HepG2 (cell line): ENCODE data around the gene SUMO1. TPM values are rescaled to one million over a fixed set of nuclear protein-coding genes. Genes with fewer than 3 reads are reported as not detected.
A peak's percentile ranks its signal among the peaks of the same experiment; 100 is the strongest.

ENCODE experiments used
- ELF4 ChIP-seq: sonication (generic); formaldehyde crosslinking; IDR thresholded peaks from 2 replicates; pipeline ENCODE4 v1.5.0; 2020; ENCODE audit warnings: missing genetic modification reagents, mild to moderate bottlenecking, moderate library complexity, borderline replicate concordance
- FOSL1 ChIP-seq: sonication (generic); formaldehyde crosslinking; IDR thresholded peaks from 2 replicates; pipeline ENCODE4 v1.9.0; 2021; ENCODE audit warnings: missing genetic modification reagents, borderline replicate concordance
- HNRNPLL ChIP-seq: fragments of 200-400 bp; formaldehyde crosslinking; IDR thresholded peaks from 2 replicates; pipeline ENCODE4 v1.6.1; 2017; ENCODE audit warnings: mild to moderate bottlenecking, low read depth, low read length; ENCODE audit not compliant: poor library complexity, severe bottlenecking
- MTF2 ChIP-seq: sonication (generic); formaldehyde crosslinking; IDR thresholded peaks from 2 replicates; pipeline ENCODE4 v1.5.0; 2020; ENCODE audit warnings: missing genetic modification reagents, borderline replicate concordance
- SOX5 ChIP-seq: IDR thresholded peaks from 2 replicates; pipeline ENCODE4 v1.6.1; 2016; ENCODE audit warnings: borderline replicate concordance
- ZNF17 ChIP-seq: sonication (generic); formaldehyde crosslinking; IDR thresholded peaks from 2 replicates; pipeline ENCODE4 v1.5.0; 2020; ENCODE audit warnings: mild to moderate bottlenecking, missing genetic modification reagents
- ZNF331 ChIP-seq: sonication (generic); formaldehyde crosslinking; IDR thresholded peaks from 2 replicates; pipeline ENCODE4 v1.4.0; 2020; ENCODE audit warnings: missing genetic modification reagents
- ZNF451 ChIP-seq: sonication (generic); formaldehyde crosslinking; IDR thresholded peaks from 2 replicates; pipeline ENCODE4 v1.5.0; 2020; ENCODE audit warnings: mild to moderate bottlenecking, missing genetic modification reagents
- polyA plus RNA-seq, 8 experiments: library from polyadenylated mRNA; depleted of rRNA in 3 of 8; stranded (reverse) in 7 of 8; unstranded in 1 of 8; fragments of >200 nt; fragmentation: Illumina TruSeq in 4 of 8; extraction: Trizol in 4 of 8; gene quantifications; 2 replicates each; pipeline versions ENCODE4 v1.2.1 to v1.2.3, GENCODE V29; 2011 to 2016; ENCODE audit warnings: low read depth in 4 of 8, missing spikeins in 1 of 8, mixed read lengths in 1 of 8; ENCODE audit not compliant: insufficient read depth in 1 of 8
- total RNA-seq, 5 experiments: library from RNA; depleted of rRNA; stranded (reverse); fragments of >200 nt; fragmentation: Illumina TruSeq; extraction: Trizol; gene quantifications; 2 replicates each; pipeline ENCODE4 v1.2.3, GENCODE V29; 2016; ENCODE audit warnings: low read depth in 1 of 5
- TF ChIP-seq, protein P1 (sequence below): sonication (generic); formaldehyde crosslinking; IDR thresholded peaks from 2 replicates; pipeline ENCODE4 v1.5.1; 2020; ENCODE audit warnings: missing genetic modification reagents, mild to moderate bottlenecking, borderline replicate concordance
- TF ChIP-seq, protein P2 (sequence below): sonication (generic); formaldehyde crosslinking; IDR thresholded peaks from 2 replicates; pipeline ENCODE4 v1.4.0; 2020; ENCODE audit warnings: mild to moderate bottlenecking, missing genetic modification reagents
- TF ChIP-seq, protein P3 (sequence below): sonication (generic); formaldehyde crosslinking; IDR thresholded peaks from 2 replicates; pipeline ENCODE4 v1.5.0; 2020; ENCODE audit warnings: mild to moderate bottlenecking, missing genetic modification reagents
- TF ChIP-seq, protein P4 (sequence below): sonication (generic); formaldehyde crosslinking; IDR thresholded peaks from 2 replicates; pipeline ENCODE4 v1.4.0; 2020; ENCODE audit warnings: mild to moderate bottlenecking, missing genetic modification reagents

SUMO1 gene
- total and polyA plus RNA-seq, 2 of the 13 experiments (the other 11 are each of a cell fraction or from before 2014, with no cell fraction given), result 101 to 173 TPM

DNA sequence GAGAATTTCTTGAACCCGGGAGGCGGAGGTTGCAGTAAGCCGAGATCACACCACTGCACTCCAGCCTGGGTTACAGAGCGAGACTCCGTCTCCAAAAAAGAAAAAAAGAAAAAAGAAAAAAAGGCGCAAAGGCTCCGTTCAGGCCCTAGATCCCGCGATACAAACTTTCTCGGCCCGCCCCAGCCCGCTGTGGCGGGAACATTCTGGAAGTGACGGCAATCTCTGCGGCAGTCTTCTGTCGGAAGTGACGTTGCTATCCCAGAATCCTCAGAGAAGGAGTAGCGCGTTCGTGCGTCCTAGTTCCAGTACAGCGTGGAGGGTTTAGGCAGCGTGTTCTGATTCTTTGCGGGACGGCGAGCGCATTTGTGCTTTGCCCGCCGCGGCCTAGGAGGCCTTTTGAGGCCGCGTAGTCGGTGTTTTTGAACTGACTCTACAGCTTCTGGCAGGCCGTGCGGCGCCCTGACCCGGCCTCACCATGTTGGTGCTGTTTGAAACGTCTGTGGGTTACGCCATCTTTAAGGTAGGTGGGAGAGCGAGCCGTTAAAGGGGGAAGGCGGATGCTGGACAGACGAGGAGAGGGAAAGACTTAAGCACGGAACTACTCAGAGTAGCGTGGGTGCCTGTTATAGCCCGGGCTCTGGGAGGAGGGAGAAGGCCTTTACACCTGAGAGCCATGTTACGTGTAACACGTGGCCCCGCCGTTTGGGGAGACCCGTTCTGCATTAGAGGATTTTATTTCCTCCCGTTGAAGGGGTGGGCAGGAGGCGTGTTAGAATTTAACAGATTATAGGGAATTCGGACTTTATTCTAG lies 27.3 kb upstream of the SUMO1 start, which contains the start of gene NOP58 (continued):
- TF ChIP-seq, protein P1, sequence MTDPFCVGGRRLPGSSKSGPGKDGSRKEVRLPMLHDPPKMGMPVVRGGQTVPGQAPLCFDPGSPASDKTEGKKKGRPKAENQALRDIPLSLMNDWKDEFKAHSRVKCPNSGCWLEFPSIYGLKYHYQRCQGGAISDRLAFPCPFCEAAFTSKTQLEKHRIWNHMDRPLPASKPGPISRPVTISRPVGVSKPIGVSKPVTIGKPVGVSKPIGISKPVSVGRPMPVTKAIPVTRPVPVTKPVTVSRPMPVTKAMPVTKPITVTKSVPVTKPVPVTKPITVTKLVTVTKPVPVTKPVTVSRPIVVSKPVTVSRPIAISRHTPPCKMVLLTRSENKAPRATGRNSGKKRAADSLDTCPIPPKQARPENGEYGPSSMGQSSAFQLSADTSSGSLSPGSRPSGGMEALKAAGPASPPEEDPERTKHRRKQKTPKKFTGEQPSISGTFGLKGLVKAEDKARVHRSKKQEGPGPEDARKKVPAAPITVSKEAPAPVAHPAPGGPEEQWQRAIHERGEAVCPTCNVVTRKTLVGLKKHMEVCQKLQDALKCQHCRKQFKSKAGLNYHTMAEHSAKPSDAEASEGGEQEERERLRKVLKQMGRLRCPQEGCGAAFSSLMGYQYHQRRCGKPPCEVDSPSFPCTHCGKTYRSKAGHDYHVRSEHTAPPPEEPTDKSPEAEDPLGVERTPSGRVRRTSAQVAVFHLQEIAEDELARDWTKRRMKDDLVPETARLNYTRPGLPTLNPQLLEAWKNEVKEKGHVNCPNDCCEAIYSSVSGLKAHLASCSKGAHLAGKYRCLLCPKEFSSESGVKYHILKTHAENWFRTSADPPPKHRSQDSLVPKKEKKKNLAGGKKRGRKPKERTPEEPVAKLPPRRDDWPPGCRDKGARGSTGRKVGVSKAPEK (CRISPR knock-in tag), result peak; percentile 77
- TF ChIP-seq, protein P2, sequence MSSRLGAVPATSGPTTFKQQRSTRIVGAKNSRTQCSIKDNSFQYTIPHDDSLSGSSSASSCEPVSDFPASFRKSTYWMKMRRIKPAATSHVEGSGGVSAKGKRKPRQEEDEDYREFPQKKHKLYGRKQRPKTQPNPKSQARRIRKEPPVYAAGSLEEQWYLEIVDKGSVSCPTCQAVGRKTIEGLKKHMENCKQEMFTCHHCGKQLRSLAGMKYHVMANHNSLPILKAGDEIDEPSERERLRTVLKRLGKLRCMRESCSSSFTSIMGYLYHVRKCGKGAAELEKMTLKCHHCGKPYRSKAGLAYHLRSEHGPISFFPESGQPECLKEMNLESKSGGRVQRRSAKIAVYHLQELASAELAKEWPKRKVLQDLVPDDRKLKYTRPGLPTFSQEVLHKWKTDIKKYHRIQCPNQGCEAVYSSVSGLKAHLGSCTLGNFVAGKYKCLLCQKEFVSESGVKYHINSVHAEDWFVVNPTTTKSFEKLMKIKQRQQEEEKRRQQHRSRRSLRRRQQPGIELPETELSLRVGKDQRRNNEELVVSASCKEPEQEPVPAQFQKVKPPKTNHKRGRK, result peak; percentile 72; the same call in 1 of the 2 replicates
- TF ChIP-seq ZNF331 (CRISPR knock-in tag) (peak; percentile 81; the same call in 1 of the 2 replicates), FOSL1 (no peak), SOX5 (CRISPR knock-in tag) (peak; percentile 76), ZNF17 (CRISPR knock-in tag) (peak; percentile 93; the same call in 1 of the 2 replicates), HNRNPLL (peak; percentile 80), ELF4 (0 out of 2 replicates have a peak, but pooled peaks have one; percentile 76), MTF2 (CRISPR knock-in tag) (no peak; the same call in 1 of the 2 replicates), ZNF451 (CRISPR knock-in tag) (no peak)
- TF ChIP-seq, protein P3, sequence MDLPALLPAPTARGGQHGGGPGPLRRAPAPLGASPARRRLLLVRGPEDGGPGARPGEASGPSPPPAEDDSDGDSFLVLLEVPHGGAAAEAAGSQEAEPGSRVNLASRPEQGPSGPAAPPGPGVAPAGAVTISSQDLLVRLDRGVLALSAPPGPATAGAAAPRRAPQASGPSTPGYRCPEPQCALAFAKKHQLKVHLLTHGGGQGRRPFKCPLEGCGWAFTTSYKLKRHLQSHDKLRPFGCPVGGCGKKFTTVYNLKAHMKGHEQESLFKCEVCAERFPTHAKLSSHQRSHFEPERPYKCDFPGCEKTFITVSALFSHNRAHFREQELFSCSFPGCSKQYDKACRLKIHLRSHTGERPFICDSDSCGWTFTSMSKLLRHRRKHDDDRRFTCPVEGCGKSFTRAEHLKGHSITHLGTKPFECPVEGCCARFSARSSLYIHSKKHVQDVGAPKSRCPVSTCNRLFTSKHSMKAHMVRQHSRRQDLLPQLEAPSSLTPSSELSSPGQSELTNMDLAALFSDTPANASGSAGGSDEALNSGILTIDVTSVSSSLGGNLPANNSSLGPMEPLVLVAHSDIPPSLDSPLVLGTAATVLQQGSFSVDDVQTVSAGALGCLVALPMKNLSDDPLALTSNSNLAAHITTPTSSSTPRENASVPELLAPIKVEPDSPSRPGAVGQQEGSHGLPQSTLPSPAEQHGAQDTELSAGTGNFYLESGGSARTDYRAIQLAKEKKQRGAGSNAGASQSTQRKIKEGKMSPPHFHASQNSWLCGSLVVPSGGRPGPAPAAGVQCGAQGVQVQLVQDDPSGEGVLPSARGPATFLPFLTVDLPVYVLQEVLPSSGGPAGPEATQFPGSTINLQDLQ, result no peak; the same call in 1 of the 2 replicates
- TF ChIP-seq, protein P4, sequence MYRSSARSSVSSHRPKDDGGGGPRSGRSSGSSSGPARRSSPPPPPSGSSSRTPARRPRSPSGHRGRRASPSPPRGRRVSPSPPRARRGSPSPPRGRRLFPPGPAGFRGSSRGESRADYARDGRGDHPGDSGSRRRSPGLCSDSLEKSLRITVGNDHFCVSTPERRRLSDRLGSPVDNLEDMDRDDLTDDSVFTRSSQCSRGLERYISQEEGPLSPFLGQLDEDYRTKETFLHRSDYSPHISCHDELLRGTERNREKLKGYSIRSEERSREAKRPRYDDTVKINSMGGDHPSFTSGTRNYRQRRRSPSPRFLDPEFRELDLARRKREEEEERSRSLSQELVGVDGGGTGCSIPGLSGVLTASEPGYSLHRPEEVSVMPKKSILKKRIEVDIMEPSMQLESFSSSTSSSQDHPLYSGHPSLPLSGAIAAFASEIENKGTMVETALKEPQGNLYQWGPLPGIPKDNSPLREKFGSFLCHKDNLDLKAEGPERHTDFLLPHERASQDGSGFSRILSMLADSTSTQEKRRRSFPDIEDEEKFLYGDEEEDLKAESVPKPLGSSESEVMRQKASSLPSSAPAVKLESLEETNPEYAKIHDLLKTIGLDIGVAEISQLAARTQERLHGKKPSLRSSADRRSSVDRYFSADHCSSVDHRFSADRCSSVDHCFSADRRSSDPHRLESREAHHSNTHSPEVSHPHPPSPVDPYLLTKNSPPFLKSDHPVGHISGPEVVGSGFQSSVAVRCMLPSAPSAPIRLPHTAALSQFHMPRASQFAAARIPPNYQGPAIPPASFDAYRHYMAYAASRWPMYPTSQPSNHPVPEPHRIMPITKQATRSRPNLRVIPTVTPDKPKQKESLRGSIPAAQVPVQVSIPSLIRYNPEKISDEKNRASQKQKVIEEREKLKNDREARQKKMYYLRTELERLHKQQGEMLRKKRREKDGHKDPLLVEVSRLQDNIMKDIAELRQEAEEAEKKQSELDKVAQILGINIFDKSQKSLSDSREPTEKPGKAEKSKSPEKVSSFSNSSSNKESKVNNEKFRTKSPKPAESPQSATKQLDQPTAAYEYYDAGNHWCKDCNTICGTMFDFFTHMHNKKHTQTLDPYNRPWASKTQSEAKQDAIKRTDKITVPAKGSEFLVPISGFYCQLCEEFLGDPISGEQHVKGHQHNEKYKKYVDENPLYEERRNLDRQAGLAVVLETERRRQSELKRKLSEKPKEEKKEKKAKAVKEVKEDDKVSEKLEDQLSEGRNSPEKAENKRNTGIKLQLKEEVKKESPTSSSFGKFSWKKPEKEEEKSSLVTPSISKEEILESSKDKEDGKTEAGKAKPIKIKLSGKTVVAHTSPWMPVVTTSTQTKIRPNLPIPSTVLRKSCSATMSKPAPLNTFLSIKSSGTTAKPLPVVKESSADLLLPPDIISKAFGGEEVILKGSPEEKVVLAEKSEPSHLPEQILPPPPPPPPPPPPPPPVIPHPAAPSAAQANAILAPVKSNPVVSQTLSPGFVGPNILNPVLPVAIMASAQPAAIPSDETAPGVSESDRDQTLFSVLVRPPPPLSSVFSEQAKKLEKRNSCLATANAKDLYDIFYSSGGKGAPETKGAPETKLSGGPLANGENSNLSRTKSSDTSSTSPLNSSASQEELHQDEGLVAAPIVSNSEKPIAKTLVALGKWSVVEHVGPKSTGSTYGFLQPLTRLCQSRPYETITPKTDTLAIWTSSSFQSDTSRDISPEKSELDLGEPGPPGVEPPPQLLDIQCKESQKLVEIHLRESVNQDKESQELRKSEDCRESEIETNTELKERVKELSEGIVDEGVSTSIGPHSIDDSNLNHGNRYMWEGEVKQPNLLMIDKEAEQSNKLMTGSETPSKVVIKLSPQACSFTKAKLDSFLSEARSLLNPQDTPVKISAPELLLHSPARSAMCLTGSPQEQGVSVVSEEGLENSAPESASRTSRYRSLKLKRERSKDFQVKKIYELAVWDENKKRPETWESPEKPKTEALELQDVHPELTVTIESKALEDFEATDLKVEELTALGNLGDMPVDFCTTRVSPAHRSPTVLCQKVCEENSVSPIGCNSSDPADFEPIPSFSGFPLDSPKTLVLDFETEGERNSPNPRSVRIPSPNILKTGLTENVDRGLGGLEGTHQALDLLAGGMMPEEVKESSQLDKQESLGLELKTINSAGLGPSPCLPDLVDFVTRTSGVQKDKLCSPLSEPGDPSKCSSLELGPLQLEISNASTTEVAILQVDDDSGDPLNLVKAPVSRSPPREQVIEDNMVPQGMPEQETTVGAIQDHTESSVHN (CRISPR knock-in tag), result no peak; the same call in 1 of the 2 replicates
